GM18508 (cell line): ENCODE data around the gene IMMP2L.
A peak's percentile ranks its signal among the peaks of the same experiment; 100 is the strongest.

Source experiments
- ATAC-seq: cut with Tn5 transposase; IDR thresholded peaks from one replicate; pipeline ENCODE4 v1.9.1; 2021; ENCODE audit warnings: moderate number of reproducible peaks; ENCODE audit not compliant: insufficient read depth, unreplicated experiment

Gene IMMP2L

DNA sequence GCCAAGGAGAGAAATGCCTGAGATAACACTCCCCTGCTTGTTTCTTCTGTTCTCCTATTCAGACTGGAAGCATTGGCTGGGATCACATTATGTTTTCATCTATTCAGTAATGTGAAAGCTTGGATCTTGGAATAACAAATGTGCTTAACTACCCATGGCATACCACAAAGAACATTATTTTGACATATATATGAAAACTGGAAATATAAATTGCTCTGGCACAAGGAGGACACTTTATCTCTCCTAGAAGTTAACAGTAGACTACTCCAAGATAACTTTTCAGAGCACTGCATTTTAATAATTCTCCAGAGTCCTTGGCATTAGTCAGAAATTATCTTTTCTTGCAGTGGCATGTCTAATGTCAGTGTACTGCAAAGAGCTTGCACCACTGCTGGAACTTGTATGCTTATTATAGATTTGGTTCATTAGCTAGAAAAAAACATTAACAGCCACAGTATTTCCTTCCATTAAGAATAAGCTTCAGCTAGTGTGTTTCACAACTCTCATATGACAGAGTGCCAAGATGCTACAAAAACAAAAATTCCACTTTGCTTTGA lies 640.6 kb downstream of the IMMP2L start:
- ATAC-seq: no peak

- peak; percentile 92 for ATAC-seq
Observed at GRCh38 chr7:110918949-110919548, 643.2 kb downstream of the IMMP2L start.

DNA sequence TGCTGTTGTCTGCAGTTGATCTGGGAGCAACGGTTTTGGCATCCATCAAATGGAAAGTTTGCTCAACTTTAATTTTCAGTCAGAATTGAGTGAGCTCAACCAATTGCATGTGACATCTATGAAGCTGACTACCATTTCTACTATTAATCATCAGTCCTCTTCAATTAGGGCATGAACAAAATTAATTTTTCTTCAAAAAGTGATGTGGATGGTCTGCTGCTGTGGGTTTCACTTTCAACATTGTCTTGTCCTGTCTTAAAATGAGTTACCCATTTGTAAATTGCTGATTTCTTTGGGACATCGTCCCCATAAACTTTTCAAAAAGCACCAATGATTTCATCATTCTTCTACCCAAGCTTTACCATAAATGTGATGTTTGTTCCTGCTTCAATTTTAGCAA lies 648.0 kb downstream of the IMMP2L start:
- ATAC-seq: no peak

GRCh38 chr7:110911632-110912031 lies 650.7 kb downstream of the IMMP2L start:
- ATAC-seq: no peak

- ATAC-seq: no peak
Observed at GRCh38 chr7:110909117-110909516, 653.2 kb downstream of the IMMP2L start.

- no peak for ATAC-seq
Observed at GRCh38 chr7:110905773-110906566, 656.3 kb downstream of the IMMP2L start.

- ATAC-seq: no peak
Observed at GRCh38 chr7:110898516-110898915, 663.8 kb downstream of the IMMP2L start.

DNA sequence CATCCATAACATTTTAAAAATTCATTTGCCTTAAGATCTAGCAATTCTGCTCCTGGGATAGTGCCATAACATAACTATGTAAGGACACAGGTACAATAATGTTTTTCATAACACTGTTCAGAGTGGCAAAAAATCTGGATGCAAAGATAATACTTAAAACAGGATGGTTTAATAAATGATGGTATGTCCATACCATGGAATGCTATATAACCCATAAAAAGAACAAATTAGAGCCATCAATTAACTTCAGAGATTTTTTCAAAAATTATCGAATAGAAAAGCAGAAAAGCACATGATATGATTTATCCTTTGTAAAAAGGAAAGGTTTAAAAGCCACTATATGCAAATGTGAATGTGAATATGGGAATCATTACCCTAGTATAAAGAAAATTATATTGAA lies 664.8 kb downstream of the IMMP2L start:
- no peak for ATAC-seq

DNA sequence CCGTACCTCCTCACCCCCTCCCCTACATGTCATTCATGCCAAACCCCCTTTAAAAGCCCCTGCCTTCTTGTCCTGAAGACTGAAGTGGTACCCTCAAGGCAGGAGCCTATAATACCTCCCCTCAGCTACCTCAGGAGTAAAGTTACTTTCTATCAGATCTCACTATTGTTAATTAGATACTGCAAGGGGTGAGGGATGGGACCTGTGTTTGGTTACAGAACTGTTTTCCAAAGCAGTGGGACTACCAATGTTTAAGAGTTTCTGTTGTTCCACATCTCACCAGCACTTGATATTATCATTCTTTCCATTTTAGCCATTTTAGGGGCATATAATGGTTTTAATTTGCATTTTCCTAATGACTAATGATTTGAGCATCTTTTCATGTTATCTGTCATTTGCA lies 668.2 kb downstream of the IMMP2L start:
- ATAC-seq: no peak

DNA sequence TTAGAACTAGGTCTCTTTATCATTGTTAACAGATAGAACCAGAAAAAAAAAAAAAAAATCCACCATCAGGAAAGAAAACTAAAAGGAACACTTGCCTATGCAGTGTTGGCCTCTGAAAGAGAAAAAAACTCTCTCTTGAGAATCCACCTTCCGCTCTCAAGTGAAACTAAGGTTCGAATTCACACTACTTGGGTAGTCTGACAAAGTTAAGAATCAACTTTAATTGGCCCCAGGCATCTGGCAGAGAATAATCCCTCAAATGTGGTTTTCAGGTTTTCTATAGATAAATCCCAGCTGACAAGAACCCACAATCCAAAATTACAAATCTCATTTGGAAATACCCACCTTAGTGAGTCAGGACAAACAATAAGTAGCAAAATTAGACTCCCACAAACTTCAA lies 671.1 kb downstream of the IMMP2L start:
- no peak for ATAC-seq

GRCh38 chr7:110890101-110890500 lies 672.2 kb downstream of the IMMP2L start:
- no peak for ATAC-seq

DNA sequence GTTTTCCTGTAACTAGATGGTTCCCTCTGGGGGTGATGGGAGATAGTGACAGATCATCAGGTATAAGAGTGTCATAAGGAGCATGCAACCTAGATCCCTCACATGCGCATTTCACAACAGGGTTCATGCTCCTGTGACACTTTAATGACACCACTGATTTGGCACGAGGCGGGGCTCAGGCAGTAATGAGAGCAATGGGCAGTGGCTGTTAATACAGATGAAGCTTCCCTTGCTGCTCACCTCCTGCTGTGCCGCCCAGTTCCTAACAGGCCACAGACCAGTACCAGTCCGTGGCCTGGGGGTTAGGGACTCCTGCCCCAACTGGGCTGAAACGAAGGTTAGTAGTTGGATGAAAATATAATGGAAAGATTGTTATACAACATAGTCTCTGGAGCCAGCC lies 673.0 kb downstream of the IMMP2L start:
- ATAC-seq: no peak

DNA sequence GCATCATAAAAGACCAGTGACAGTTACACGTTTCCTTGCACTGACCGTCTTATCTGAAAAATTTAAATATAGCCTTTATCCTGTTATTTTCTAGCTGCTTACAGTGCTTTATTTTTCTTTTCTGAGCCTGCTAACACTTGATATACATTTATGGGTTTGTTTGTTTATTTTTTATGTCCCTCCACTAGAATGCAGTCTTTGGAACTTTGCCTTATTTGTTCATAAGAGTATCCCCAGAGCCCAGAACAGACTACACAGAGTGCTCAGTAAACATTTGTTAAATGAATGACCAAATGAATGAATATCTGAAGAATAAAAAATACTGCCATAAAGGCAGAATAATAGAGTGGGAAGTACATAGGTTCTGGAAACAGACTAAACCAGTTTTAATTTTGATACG lies 673.7 kb downstream of the IMMP2L start:
- no peak for ATAC-seq

DNA sequence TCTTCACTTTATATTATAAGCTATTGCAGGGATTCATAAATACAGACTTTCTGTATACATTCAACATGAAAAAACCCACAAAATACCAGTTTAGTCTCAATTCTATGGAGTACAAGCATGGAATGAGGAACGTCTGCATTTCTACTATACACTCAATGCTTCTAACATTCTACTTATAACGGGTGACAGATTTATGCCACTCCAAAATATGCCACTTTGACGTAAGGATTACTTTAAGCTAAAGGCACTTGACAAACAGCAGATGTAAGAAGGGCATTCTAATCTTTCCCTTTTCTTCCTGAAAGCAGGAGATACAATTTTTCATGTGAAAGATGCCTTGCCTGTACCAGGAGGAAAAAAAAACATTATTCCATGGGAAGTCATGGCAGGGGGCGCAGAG lies 676.8 kb downstream of the IMMP2L start:
- ATAC-seq: no peak

GRCh38 chr7:110881721-110882120 lies 680.6 kb downstream of the IMMP2L start:
- ATAC-seq: no peak

GRCh38 chr7:110880971-110881370 lies 681.3 kb downstream of the IMMP2L start:
- ATAC-seq: no peak

DNA sequence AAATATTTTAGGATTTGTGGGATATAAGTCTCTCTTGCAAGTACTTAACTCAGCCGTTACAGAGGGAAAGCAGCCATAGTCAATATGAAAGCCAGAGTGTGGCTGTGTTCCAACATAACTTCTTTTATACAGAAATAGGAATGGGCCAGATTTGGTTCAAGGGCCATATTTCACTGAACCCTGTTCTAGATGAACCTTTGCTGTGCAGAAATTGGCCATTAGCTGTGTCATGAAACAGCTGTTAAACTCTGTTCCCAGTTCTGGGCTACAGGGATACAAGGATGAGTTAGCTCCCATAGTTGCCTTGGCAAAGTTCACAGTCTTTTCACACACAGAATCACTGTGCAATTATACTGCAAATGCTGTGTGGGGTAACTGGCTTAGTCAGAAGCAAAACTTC lies 685.3 kb downstream of the IMMP2L start:
- no peak for ATAC-seq

GRCh38 chr7:110875346-110875745 lies 686.9 kb downstream of the IMMP2L start:
- ATAC-seq: no peak

GRCh38 chr7:110871856-110872255 lies 690.4 kb downstream of the IMMP2L start:
- no peak for ATAC-seq

GRCh38 chr7:110870926-110871325 lies 691.4 kb downstream of the IMMP2L start:
- no peak for ATAC-seq

DNA sequence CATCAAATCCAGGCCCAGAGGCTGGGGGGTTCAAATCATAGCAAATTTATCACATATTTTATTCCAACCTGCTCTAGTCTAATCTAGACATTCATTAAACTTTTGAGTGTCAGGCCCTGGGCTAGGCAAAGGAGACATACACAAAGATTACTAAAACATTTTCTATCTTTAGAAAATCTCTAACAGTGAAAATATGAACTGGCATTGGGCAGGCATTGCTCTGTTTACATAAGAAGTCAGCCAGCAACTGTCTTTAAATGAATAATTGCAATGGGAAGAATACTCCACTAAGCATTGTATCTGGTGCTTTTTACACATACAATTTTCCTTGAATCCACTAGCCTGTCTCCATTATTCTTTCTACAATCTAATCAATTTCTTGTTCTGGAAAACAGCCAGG lies 693.8 kb downstream of the IMMP2L start:
- ATAC-seq: no peak

- ATAC-seq: no peak
Observed at GRCh38 chr7:110867771-110868170, 694.5 kb downstream of the IMMP2L start.
